Measurements from ENCODE around the gene EHMT1. TPM values are rescaled to one million over a fixed set of nuclear protein-coding genes. Genes with fewer than 3 reads are reported as not detected.
A peak's percentile ranks its signal among the peaks of the same experiment; 100 is the strongest.

Gene EHMT1
- polyA plus RNA-seq, 3 donors, result 10.1 to 46.5 (median 15.0) TPM

GRCh38 chr9:137752426-137752825 lies 133.6 kb downstream of the EHMT1 start:
- H3K4me3 Mint-ChIP-seq, result no peak overlapping the region

DNA sequence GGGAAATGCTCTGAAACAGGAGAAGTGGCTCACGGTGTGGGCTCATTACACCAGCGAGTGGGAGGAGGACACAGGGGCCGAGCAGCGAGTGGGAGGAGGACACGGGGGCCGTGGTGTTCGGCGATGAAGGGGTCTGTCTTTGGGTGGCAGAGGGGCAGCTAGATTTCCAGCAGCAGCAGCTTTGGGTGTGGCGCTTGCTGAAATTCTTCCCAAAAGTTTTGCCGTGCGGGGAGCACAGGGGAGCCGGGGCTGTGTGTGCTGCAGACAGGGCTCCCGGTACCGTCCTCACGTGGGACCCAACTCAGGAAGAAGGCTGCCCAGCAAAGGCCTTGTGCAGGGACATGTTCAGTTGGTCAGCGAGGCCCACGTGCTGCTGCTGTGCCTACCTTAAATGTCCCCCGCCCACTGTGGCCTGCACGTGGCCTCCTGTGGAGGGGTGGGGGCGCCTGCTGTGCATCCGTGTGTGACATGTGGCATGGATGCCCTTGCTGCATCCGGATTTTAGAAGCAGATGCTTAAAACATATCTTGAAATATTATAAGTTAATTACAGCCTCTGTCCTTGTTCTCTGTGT lies 134.5 kb downstream of the EHMT1 start:
- TF ChIP-seq, protein P1, sequence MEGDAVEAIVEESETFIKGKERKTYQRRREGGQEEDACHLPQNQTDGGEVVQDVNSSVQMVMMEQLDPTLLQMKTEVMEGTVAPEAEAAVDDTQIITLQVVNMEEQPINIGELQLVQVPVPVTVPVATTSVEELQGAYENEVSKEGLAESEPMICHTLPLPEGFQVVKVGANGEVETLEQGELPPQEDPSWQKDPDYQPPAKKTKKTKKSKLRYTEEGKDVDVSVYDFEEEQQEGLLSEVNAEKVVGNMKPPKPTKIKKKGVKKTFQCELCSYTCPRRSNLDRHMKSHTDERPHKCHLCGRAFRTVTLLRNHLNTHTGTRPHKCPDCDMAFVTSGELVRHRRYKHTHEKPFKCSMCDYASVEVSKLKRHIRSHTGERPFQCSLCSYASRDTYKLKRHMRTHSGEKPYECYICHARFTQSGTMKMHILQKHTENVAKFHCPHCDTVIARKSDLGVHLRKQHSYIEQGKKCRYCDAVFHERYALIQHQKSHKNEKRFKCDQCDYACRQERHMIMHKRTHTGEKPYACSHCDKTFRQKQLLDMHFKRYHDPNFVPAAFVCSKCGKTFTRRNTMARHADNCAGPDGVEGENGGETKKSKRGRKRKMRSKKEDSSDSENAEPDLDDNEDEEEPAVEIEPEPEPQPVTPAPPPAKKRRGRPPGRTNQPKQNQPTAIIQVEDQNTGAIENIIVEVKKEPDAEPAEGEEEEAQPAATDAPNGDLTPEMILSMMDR (IDR thresholded peaks at IDR 0.05), result no peak
- no peak overlapping the region for H3K9ac ChIP-seq (ENCODE audit: insufficient read depth, low read length, poor library complexity, severe bottlenecking)
- peaks cover 86 to 97% of the 10 kb centered on the region in 2 donors for H3K36me3 ChIP-seq (replicated peaks in 1 of 2; ENCODE audit: control insufficient read depth in 1 of 2, insufficient read depth in 2 of 2, low read length in 2 of 2)
- Mint-ChIP-seq H3K27ac (peak overlapping the region in 2 of 7 donors; percentile 9 to 35), H3K27me3 (ENCODE audit: low read depth in 3 of 3) (no peaks in the 10 kb centered on the region), H3K36me3 (peaks cover 91 to 92% of the 10 kb centered on the region in 2 donors), H3K4me1 (no peaks in the 10 kb centered on the region), H3K9me3 (peaks cover 13 to 28% (median 19%) of the 10 kb centered on the region in 7 donors), H3K4me3 (no peak overlapping the region)
- no peak overlapping the region for H3K4me2 ChIP-seq (replicated peaks; ENCODE audit: extremely low read depth, low read length, poor library complexity, severe bottlenecking)
- H3K79me2 ChIP-seq (ENCODE audit: insufficient read depth, low read length), result no peaks in the 10 kb centered on the region
- WGBS (ENCODE audit: insufficient coverage), result 96% methylated on average over 10 of the region's 22 CpGs
- no peaks in the 10 kb centered on the region for H3K27me3 ChIP-seq (ENCODE audit: control insufficient read depth in 2 of 2, insufficient read depth in 2 of 2, low read length in 2 of 2)
- H2AFZ ChIP-seq (ENCODE audit: insufficient read depth, low read depth, low read length, poor library complexity, severe bottlenecking), result no peak overlapping the region
- H4K20me1 ChIP-seq (ENCODE audit: insufficient read depth, low read length), result peaks cover 11% of the 10 kb centered on the region
- H3K9me3 ChIP-seq (replicated peaks in 1 of 2; ENCODE audit: control insufficient read depth in 1 of 2, insufficient read depth in 1 of 2, low read length in 2 of 2), result peaks cover 12 to 20% of the 10 kb centered on the region in 2 donors
- DNase-seq, result no peak
- intact Hi-C loops (cut with micrococcal nuclease), result no loop called here
- no peak overlapping the region for H3K4me3 ChIP-seq (replicated peaks in 1 of 3; ENCODE audit: low read depth in 2 of 3, low read length in 3 of 3)
- no peaks in the 10 kb centered on the region for H3K4me1 ChIP-seq (ENCODE audit: control insufficient read depth in 1 of 2, insufficient read depth in 2 of 2, low read length in 2 of 2)
- no peak overlapping the region for H3K27ac ChIP-seq (ENCODE audit: low read depth in 1 of 2, low read length in 2 of 2)

More at GRCh38 chr9:137752426-137752825, 133.6 kb downstream of the EHMT1 start:
- Histone ChIP-seq H3K4me1 (ENCODE audit: control insufficient read depth in 1 of 2, insufficient read depth in 2 of 2, low read length in 2 of 2) (no peaks in the 10 kb centered on the region), H3K9me3 (replicated peaks in 1 of 2; ENCODE audit: control insufficient read depth in 1 of 2, insufficient read depth in 1 of 2, low read length in 2 of 2) (peaks cover 12 to 20% of the 10 kb centered on the region in 2 donors), H3K27ac (ENCODE audit: low read depth in 1 of 2, low read length in 2 of 2) (no peak overlapping the region), H4K20me1 (ENCODE audit: insufficient read depth, low read length) (peaks cover 11% of the 10 kb centered on the region), H2AFZ (ENCODE audit: insufficient read depth, low read depth, low read length, poor library complexity, severe bottlenecking) (no peak overlapping the region), H3K9ac (ENCODE audit: insufficient read depth, low read length, poor library complexity, severe bottlenecking) (no peak overlapping the region), H3K4me3 (replicated peaks in 1 of 3; ENCODE audit: low read depth in 2 of 3, low read length in 3 of 3) (no peak overlapping the region), H3K79me2 (ENCODE audit: insufficient read depth, low read length) (no peaks in the 10 kb centered on the region), H3K4me2 (replicated peaks; ENCODE audit: extremely low read depth, low read length, poor library complexity, severe bottlenecking) (no peak overlapping the region), H3K36me3 (replicated peaks in 1 of 2; ENCODE audit: control insufficient read depth in 1 of 2, insufficient read depth in 2 of 2, low read length in 2 of 2) (peaks cover 85 to 97% of the 10 kb centered on the region in 2 donors), H3K27me3 (ENCODE audit: control insufficient read depth in 2 of 2, insufficient read depth in 2 of 2, low read length in 2 of 2) (no peaks in the 10 kb centered on the region)
- TF ChIP-seq, protein P1 (IDR thresholded peaks at IDR 0.05), result no peak
- H3K36me3 Mint-ChIP-seq, result peaks cover 91 to 93% of the 10 kb centered on the region in 2 donors
- H3K4me1 Mint-ChIP-seq, result no peaks in the 10 kb centered on the region
- no peak for DNase-seq
- peaks cover 13 to 28% (median 19%) of the 10 kb centered on the region in 7 donors for H3K9me3 Mint-ChIP-seq
- WGBS (ENCODE audit: insufficient coverage), result over 99% methylated on average over 10 of the region's 14 CpGs
- no peak overlapping the region for H3K27ac Mint-ChIP-seq
- intact Hi-C loops (cut with micrococcal nuclease), result no loop called here
- H3K27me3 Mint-ChIP-seq (ENCODE audit: low read depth in 3 of 3), result no peaks in the 10 kb centered on the region
